T-cell (primary cell): ENCODE data around the gene AVEN. TPM values are rescaled to one million over a fixed set of nuclear protein-coding genes. Genes with fewer than 3 reads are reported as not detected.

Source experiments
- ATAC-seq, 4 experiments: fragments of 200-7000 bp in 3 of 4; fragments of 150-1000 bp in 1 of 4; cut with Tn5 transposase; replicated peaks in 1 of 4; 1 replicate in 3 of 4; 2 replicates in 1 of 4; pipeline ENCODE4 v1.10.0; 2021; ENCODE audit warnings: moderate library complexity in 3 of 4, mild to moderate bottlenecking in 2 of 4, moderate number of reproducible peaks in 1 of 4
- CTCF ChIA-PET, 2 donors: fragments of 300-600 bp; sonication (Branson Sonifier 250); formaldehyde crosslinking; loops; one replicate each; lab custom pipeline; 2022; ENCODE audit warnings: antibody characterized with exemption in 2 of 2; lab: Charles Lee
- POLR2A ChIA-PET, 2 donors: fragments of 300-600 bp; sonication (Branson Sonifier 250); formaldehyde crosslinking; loops; one replicate each; lab custom pipeline; 2022; ENCODE audit warnings: antibody characterized with exemption in 2 of 2; lab: Charles Lee
- DNase-seq, 35 experiments: peaks; one replicate each; pipeline versions ENCODE4 v3.0.0 to v3.0.0-alpha.2; 2013 to 2023
- H3K27ac ChIP-seq: one replicate; pipeline ENCODE4 v1.5.1; 2013; ENCODE audit warnings: low read length
- H3K27me3 ChIP-seq, 2 experiments: replicated peaks in 1 of 2; 1 replicate in 1 of 2; 2 replicates in 1 of 2; pipeline versions ENCODE4 v1.6.1 to v1.7.0; 2013; ENCODE audit warnings: low read length in 1 of 2, mixed read lengths in 1 of 2; ENCODE audit not compliant: control insufficient read depth in 2 of 2, insufficient read depth in 2 of 2; ENCODE audit errors: extremely low read depth in 1 of 2
- H3K36me3 ChIP-seq, 2 donors: 1 replicate in 1 of 2; 2 replicates in 1 of 2; pipeline versions ENCODE4 v1.6.1 to v1.7.0; 2013; ENCODE audit warnings: low read length in 1 of 2; ENCODE audit not compliant: control insufficient read depth in 2 of 2, insufficient read depth in 1 of 2; ENCODE audit errors: extremely low read depth in 1 of 2
- H3K4me1 ChIP-seq, 2 experiments: 1 replicate in 1 of 2; 2 replicates in 1 of 2; pipeline versions ENCODE4 v1.6.1 to v1.7.0; 2013; ENCODE audit warnings: low read length in 2 of 2, mixed read lengths in 1 of 2; ENCODE audit not compliant: insufficient read depth in 2 of 2, control insufficient read depth in 1 of 2; ENCODE audit errors: extremely low read depth in 1 of 2
- H3K4me3 ChIP-seq, 2 donors: 1 replicate in 1 of 2; 2 replicates in 1 of 2; pipeline versions ENCODE4 v1.5.1 to v1.7.0; 2013; ENCODE audit warnings: mild to moderate bottlenecking in 2 of 2, low read length in 1 of 2, moderate library complexity in 1 of 2; ENCODE audit not compliant: control insufficient read depth in 1 of 2; ENCODE audit errors: extremely low read depth in 1 of 2
- H3K9me3 ChIP-seq: 2 replicates; pipeline ENCODE4 v1.7.0; 2013
- H3K27ac Mint-ChIP-seq, 2 donors: one replicate each; pipeline ENCODE4 v1.8.0; 2020 to 2021; ENCODE audit warnings: mild to moderate bottlenecking in 2 of 2, mixed read lengths in 2 of 2
- H3K27me3 Mint-ChIP-seq, 2 donors: one replicate each; pipeline ENCODE4 v1.8.0; 2021 to 2022; ENCODE audit warnings: mixed read lengths in 2 of 2
- H3K36me3 Mint-ChIP-seq: one replicate; pipeline ENCODE4 v1.8.0; 2021; ENCODE audit warnings: mixed read lengths
- H3K4me1 Mint-ChIP-seq, 3 donors: one replicate each; pipeline ENCODE4 v1.8.0; 2020 to 2022; ENCODE audit warnings: mixed read lengths in 3 of 3, mild to moderate bottlenecking in 1 of 3
- H3K4me3 Mint-ChIP-seq, 3 donors: one replicate each; pipeline ENCODE4 v1.8.0; 2020 to 2022; ENCODE audit warnings: mild to moderate bottlenecking in 3 of 3, mixed read lengths in 3 of 3, moderate library complexity in 3 of 3
- H3K9me3 Mint-ChIP-seq, 3 donors: one replicate each; pipeline ENCODE4 v1.8.0; 2020 to 2022; ENCODE audit warnings: mixed read lengths in 3 of 3
- WGBS: methylation state at CpG from one replicate; pipeline ENCODE4 v1.1.5; 2013; ENCODE audit warnings: missing lambda C conversion rate; ENCODE audit not compliant: insufficient coverage; 5-methylcytosine and 5-hydroxymethylcytosine counted together
- total RNA-seq, 35 experiments: library from RNA in 6 of 35; stranded (reverse) in 6 of 35; fragments of 120-200 nt in 1 of 35; gene quantifications; one replicate each; pipeline versions ENCODE4 v1.2.1 to v1.2.4 and lab custom pipeline; 2013 to 2026

Gene AVEN
- total RNA-seq, 5 donors from 2014 or later (not counting 1 experiment from before 2014, with no cell fraction given), result 7.9 to 10.0 (median 9.7) TPM

DNA sequence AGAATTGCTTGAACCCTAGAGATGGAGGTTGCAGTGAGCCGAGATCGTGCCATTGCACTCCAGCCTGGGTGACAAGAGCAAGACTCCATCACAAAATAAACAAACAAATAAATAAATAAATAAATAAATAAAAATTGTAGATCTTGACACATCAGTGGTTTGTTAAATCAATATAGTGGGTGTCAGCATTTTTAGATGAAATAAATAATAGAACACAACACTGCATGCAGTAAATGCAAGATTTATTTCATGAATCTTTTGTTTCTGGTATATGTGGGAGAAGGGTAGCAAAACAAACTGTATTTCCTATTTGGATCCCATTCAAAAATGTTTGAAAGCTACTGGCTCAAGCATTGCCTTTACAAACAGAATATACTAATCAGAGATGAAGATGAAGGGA, 106.3 kb downstream of the AVEN start:
- H3K36me3 ChIP-seq, result no peaks in the 10 kb centered on the region

DNA sequence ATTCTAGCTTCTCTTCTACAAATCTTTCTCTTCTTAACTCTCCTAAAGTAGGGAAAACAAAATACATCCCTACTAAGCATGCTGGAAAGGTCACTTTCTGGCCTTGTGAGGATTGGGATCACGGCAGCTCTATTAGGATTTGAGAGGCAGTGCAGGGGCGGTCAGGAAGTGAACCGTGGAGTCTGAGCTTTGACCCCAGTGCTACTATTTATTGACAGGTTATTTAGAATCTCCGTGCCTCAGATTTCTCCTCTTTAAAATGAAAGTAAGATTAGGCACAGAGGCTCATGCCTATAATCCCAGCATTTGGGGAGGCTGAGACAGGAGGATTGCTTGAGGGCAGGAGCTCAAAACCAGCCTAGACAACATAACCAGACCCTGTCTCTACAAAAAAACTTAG, 112.7 kb downstream of the AVEN start:
- ATAC-seq (no peak), DNase-seq (no peak)
- Mint-ChIP-seq H3K4me3 (no peak overlapping the region), H3K4me1 (peaks cover 0 to 2% (median 0%) of the 10 kb centered on the region in 3 donors), H3K27ac (no peak overlapping the region), H3K36me3 (peaks cover 3% of the 10 kb centered on the region), H3K27me3 (no peaks in the 10 kb centered on the region), H3K9me3 (no peaks in the 10 kb centered on the region)
- POLR2A ChIA-PET, result no interaction called here
- H3K4me3 ChIP-seq, result no peak overlapping the region
- no peak overlapping the region for H3K27ac ChIP-seq
- H3K9me3 ChIP-seq, result no peaks in the 10 kb centered on the region
- H3K4me1 ChIP-seq, result no peaks in the 10 kb centered on the region
- H3K27me3 ChIP-seq, result no peaks in the 10 kb centered on the region
- CTCF ChIA-PET, result no interaction called here
- no peaks in the 10 kb centered on the region for H3K36me3 ChIP-seq
- no CpG with 5 or more reads among the region's 4 CpGs for WGBS

More for the DNA sequence above, 106.3 kb downstream of the AVEN start:
- no peaks in the 10 kb centered on the region for H3K9me3 ChIP-seq
- Mint-ChIP-seq H3K36me3 (no peaks in the 10 kb centered on the region), H3K27ac (no peak overlapping the region), H3K4me1 (peaks cover 0 to 2% (median 0%) of the 10 kb centered on the region in 3 donors), H3K27me3 (no peaks in the 10 kb centered on the region), H3K4me3 (no peak overlapping the region), H3K9me3 (peaks cover 0 to 4% (median 0%) of the 10 kb centered on the region in 3 donors)
- no peaks in the 10 kb centered on the region for H3K4me1 ChIP-seq
- H3K4me3 ChIP-seq, result no peak overlapping the region
- ChIA-PET CTCF (no interaction called here), POLR2A (no interaction called here)
- WGBS, result no CpG with 5 or more reads among the region's 2 CpGs
- DNase-seq (no peak), ATAC-seq (no peak)
- H3K27ac ChIP-seq, result no peak overlapping the region
- H3K27me3 ChIP-seq, result no peaks in the 10 kb centered on the region

DNA sequence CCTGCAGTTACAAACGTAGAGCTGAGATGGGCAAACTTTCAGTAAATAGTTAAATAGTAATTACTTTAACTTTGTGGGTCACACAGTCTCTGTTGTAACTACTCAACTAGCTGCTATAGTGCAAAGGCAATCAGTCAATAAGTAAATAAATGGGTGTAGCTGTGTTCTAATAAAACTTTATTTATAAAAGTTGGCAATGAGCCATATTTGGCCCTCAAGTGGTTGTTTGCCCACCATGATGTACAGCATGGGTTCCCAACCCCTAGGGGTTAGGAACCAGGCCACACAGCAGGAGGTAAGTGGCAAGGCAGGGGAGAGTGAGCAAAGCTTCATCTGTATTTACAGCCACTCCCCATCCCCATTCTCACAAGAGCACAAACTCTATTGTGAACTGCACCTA, 115.6 kb downstream of the AVEN start:
- H3K36me3 ChIP-seq, result no peaks in the 10 kb centered on the region
- H3K4me3 ChIP-seq, result no peak overlapping the region
- ATAC-seq (no peak), DNase-seq (no peak)
- Mint-ChIP-seq H3K27me3 (no peaks in the 10 kb centered on the region), H3K4me1 (peaks cover 0 to 2% (median 0%) of the 10 kb centered on the region in 3 donors), H3K27ac (no peak overlapping the region), H3K9me3 (no peaks in the 10 kb centered on the region), H3K4me3 (no peak overlapping the region), H3K36me3 (peaks cover 3% of the 10 kb centered on the region)
- H3K9me3 ChIP-seq, result no peaks in the 10 kb centered on the region
- ChIA-PET CTCF (no interaction called here), POLR2A (no interaction called here)
- no peaks in the 10 kb centered on the region for H3K27me3 ChIP-seq
- H3K27ac ChIP-seq, result no peak overlapping the region
- WGBS, result no CpG with 5 or more reads among the region's 1 CpG
- H3K4me1 ChIP-seq, result no peaks in the 10 kb centered on the region

DNA sequence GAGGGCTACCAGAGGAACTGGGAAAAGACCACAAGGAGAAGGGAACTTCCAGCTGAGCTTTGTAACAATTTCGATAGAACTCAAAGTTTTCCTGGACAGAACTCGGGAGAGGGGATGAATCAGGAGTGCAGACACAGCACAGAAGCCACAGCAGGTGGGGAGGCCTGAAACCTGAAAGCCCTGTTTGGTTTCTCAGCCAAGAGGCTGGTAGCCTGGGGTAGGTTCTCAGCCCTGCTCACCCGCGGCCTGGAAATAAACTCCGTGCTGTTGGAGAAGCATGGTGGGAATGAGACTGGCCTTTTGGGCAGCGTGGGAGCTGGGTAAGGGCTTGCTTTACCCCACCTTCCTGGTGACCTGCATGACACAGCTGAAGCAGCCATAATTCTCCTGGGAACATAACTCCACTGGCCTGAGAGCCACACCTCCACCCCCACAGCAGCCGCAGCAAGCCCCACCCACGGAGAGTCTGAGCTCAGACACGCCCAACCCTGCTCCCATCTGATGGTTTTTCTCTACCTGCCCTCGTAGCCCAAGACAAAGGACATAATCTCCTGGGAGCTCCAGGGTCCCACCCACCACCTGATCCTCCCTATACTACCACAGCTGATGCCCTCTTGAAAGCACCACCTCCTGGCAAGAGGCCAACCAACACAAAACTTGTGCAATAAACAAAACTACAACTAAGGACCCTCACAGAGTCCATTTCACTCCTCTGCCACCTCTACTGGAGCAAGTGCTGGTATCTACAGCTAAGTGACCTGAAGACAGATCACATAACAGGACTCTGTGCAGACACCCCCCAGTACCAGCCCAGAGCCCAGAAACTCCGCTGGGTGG, 123.2 kb downstream of the AVEN start:
- Histone ChIP-seq H3K4me3 (no peak overlapping the region), H3K27me3 (no peaks in the 10 kb centered on the region), H3K9me3 (no peaks in the 10 kb centered on the region), H3K36me3 (no peaks in the 10 kb centered on the region), H3K27ac (no peak overlapping the region), H3K4me1 (no peaks in the 10 kb centered on the region)
- no peak for DNase-seq
- no peaks in the 10 kb centered on the region for H3K4me1 Mint-ChIP-seq
- no peak overlapping the region for H3K27ac Mint-ChIP-seq
- H3K36me3 Mint-ChIP-seq, result no peaks in the 10 kb centered on the region
- no peaks in the 10 kb centered on the region for H3K9me3 Mint-ChIP-seq
- ChIA-PET CTCF (no interaction called here), POLR2A (no interaction called here)
- H3K4me3 Mint-ChIP-seq, result no peak overlapping the region
- WGBS, result 84% methylated on average over 7 of the region's 11 CpGs
- no peaks in the 10 kb centered on the region for H3K27me3 Mint-ChIP-seq
- ATAC-seq, result no peak

DNA sequence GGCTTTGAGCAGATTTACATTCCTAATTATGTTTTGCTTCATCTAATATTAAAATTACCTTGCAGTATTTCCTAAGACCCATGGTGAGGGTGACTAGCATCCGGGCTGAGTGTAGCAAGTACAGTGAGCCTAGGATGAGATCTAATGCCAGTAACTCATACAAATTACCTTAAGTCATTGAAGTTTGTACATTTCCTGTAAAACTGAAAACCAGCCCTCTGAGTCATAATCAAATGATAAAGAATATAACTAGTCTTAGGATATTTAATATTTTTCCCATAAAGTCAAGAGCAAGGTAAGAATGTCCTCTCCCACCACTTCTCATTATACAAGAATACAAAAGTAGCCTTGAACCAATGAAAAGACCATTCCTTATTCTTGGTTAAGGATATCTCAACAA, 125.5 kb downstream of the AVEN start:
- ChIA-PET POLR2A (no interaction called here), CTCF (no interaction called here)
- no CpG with 5 or more reads among the region's 1 CpG for WGBS
- Mint-ChIP-seq H3K36me3 (no peaks in the 10 kb centered on the region), H3K4me1 (no peaks in the 10 kb centered on the region), H3K9me3 (no peaks in the 10 kb centered on the region), H3K4me3 (no peak overlapping the region), H3K27me3 (no peaks in the 10 kb centered on the region), H3K27ac (no peak overlapping the region)
- Histone ChIP-seq H3K9me3 (no peaks in the 10 kb centered on the region), H3K27ac (no peak overlapping the region), H3K4me1 (no peaks in the 10 kb centered on the region), H3K36me3 (no peaks in the 10 kb centered on the region), H3K27me3 (no peaks in the 10 kb centered on the region), H3K4me3 (no peak overlapping the region)
- no peak for DNase-seq
- ATAC-seq, result no peak

DNA sequence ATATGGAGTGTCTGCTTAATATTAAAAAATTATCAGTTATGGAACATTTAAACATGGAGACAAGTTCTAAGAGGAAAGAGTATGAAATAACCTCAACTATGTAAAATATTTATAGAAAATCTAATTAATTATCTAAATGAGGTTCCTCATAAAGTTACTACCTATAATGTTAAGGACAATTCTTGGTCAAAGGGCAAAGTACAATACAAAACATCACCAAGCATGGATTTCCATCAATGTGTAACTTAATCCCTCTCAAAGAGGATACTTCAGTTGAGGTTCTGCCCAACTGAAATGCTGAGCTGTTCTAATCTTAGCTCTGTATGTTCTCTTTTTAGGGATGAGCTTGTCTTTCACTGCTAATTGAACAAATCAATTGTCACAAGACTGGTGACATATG, 126.7 kb downstream of the AVEN start:
- POLR2A ChIA-PET, result no interaction called here
- no peak overlapping the region for H3K4me3 ChIP-seq
- Mint-ChIP-seq H3K9me3 (no peaks in the 10 kb centered on the region), H3K27ac (no peak overlapping the region), H3K4me3 (no peak overlapping the region), H3K4me1 (no peaks in the 10 kb centered on the region), H3K36me3 (no peaks in the 10 kb centered on the region), H3K27me3 (no peaks in the 10 kb centered on the region)
- H3K9me3 ChIP-seq, result no peaks in the 10 kb centered on the region
- no peak for ATAC-seq
- H3K36me3 ChIP-seq, result no peaks in the 10 kb centered on the region
- H3K27ac ChIP-seq, result no peak overlapping the region
- H3K4me1 ChIP-seq, result no peaks in the 10 kb centered on the region
- H3K27me3 ChIP-seq, result no peaks in the 10 kb centered on the region
- CTCF ChIA-PET, result no interaction called here
- no peak for DNase-seq
